Mucosa of stomach (tissue), 1 donor: ENCODE measurements around the gene STX12.

Experiments
- H3K27me3 ChIP-seq: one replicate; pipeline ENCODE4 v1.7.0; 2013; ENCODE audit warnings: mild to moderate bottlenecking, low read length; ENCODE audit not compliant: control insufficient read depth, insufficient read depth
- H3K36me3 ChIP-seq: one replicate; pipeline ENCODE4 v1.7.0; 2013; ENCODE audit warnings: low read length; ENCODE audit not compliant: control insufficient read depth, insufficient read depth
- H3K4me1 ChIP-seq: one replicate; pipeline ENCODE4 v1.7.0; 2013; ENCODE audit warnings: mild to moderate bottlenecking, low read length; ENCODE audit not compliant: control insufficient read depth, insufficient read depth
- H3K4me3 ChIP-seq: one replicate; pipeline ENCODE4 v1.7.0; 2013; ENCODE audit warnings: low read length
- H3K9ac ChIP-seq: one replicate; pipeline ENCODE4 v1.7.0; 2013; ENCODE audit warnings: mild to moderate bottlenecking, low read length, moderate library complexity
- H3K9me3 ChIP-seq: one replicate; pipeline ENCODE4 v1.7.0; 2013; ENCODE audit warnings: mild to moderate bottlenecking, low read length, moderate library complexity; ENCODE audit not compliant: control insufficient read depth
- donor health status: Pancreatic carcinoma.

Gene STX12

DNA sequence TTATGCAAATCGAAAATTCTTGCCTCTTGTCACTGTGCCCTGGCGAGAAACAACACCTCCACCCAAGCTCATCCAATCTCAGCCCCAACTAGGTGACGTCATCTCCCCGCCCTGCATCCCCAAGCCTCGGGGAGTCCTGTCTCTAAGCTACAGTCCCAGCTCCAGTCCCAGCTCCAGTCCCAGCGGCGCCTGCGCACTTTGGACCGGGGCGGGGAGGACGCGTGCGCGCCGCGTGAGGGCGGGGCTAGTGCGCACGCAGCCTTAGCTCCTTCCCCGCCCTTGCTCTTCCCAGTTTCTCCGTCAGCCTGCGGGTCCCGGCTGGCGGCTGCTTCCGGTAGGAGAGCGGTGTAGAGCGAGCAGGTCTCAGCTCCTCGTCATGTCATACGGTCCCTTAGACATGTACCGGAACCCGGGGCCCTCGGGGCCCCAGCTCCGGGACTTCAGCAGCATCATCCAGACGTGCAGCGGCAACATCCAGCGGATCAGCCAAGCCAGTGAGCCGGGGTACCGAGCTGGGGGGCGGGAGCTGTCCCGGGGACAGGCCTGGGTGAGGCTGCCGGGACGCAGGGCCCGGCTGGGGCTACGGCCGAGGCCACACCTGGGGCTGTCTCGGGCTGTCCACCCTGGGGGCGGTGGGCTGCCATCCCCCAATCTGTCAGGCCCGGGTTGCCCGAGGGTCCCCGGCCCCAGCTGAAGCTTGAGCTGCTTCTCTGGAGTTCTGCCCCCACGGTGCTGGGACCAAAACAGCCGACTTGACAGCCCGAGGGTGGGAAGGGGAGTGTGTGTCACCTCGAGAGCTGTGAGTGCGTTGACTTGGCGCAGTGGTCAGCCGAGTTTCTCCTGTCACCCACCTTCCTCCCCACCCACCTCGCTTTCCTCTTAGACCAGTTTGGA is at the start of gene STX12:
TSS of gene STX12 (plus strand) at position 288 of the 894 bp plus-strand sequence. CDS start at position 377, 89 bp downstream.
- peak within 1 kb of the TSS; percentile 98 for H3K9ac ChIP-seq
- no peaks in the 10 kb centered on the region for H3K27me3 ChIP-seq
- peak within 1 kb of the TSS; percentile 94 for H3K4me3 ChIP-seq
- peaks cover 23% of the 10 kb centered on the region for H3K4me1 ChIP-seq
- no peaks in the 10 kb centered on the region for H3K36me3 ChIP-seq
- no peaks in the 10 kb centered on the region for H3K9me3 ChIP-seq

DNA sequence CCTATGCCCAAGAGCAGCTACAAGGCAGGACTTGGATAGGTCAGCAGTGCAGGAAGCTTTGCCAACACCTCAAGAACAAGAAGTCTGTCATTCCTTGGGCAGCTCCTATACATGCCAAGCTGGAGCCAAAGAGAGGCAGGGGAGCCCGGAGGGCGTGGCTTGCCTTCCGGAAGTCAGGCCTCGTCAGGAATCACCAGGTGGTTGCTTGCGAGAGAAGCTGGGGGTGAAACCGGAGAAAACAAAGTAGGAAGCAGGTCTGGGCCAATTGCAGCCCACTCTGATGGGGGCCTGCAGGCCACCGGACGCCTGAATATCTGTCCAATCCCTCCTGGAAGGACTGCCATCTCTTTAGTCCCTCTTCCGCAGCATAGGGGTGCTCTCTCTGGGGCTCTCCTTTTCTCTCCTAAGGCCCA is 48.1 kb upstream of the STX12 start:
- Histone ChIP-seq H3K36me3 (no peaks in the 10 kb centered on the region), H3K4me3 (peak overlapping the region; percentile 31), H3K9ac (peak overlapping the region; percentile 61), H3K27me3 (no peaks in the 10 kb centered on the region), H3K4me1 (peaks cover 8% of the 10 kb centered on the region), H3K9me3 (no peaks in the 10 kb centered on the region)

DNA sequence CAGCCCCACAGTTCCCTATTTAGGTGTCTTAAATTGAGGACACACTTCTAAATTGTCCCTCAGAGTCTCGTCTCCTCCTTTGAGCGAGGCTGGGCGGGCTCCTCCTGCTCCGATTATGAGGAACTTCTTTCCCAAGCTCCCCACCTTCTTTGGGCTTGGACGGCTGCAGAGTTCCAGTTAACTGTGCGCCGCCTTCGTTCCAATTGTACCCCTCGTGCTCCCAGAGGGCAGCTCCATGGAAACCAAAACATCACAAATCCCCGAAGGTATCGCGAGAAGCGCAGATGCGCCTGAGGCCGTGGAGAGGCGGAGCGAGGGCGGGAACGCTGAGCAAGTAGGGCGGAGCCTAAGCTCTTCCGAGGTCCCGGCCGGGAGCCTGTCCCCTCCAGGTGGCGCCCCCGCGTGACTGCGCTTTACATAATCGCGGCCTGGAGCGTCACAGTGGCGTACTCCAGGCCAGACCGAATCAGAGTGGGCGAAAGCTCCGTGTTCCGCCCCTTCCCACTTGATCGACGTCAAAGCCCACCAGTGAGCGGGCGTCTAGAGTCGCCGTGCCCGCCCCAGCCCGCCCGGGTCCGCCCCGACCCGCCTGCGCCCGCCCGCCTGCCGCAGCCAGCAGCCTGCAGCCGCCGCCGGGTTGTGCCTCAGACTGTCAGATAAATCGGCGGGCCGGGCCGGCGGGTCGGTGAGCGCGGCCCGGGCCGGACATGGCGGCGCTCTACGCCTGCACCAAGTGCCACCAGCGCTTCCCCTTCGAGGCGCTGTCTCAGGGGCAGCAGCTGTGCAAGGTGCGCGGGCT is 47.4 kb upstream of the STX12 start, which contains the start of gene FAM76A:
TSS of gene FAM76A (plus strand) at position 588 of the 799 bp plus-strand sequence. CDS start at position 708, 120 bp downstream.
- no peaks in the 10 kb centered on the region for H3K27me3 ChIP-seq
- H3K36me3 ChIP-seq = no peaks in the 10 kb centered on the region
- H3K9me3 ChIP-seq = no peaks in the 10 kb centered on the region
- peak within 1 kb of the TSS; percentile 50 for H3K4me3 ChIP-seq
- peak within 1 kb of the TSS; percentile 88 for H3K9ac ChIP-seq
- H3K4me1 ChIP-seq = peaks cover 8% of the 10 kb centered on the region

DNA sequence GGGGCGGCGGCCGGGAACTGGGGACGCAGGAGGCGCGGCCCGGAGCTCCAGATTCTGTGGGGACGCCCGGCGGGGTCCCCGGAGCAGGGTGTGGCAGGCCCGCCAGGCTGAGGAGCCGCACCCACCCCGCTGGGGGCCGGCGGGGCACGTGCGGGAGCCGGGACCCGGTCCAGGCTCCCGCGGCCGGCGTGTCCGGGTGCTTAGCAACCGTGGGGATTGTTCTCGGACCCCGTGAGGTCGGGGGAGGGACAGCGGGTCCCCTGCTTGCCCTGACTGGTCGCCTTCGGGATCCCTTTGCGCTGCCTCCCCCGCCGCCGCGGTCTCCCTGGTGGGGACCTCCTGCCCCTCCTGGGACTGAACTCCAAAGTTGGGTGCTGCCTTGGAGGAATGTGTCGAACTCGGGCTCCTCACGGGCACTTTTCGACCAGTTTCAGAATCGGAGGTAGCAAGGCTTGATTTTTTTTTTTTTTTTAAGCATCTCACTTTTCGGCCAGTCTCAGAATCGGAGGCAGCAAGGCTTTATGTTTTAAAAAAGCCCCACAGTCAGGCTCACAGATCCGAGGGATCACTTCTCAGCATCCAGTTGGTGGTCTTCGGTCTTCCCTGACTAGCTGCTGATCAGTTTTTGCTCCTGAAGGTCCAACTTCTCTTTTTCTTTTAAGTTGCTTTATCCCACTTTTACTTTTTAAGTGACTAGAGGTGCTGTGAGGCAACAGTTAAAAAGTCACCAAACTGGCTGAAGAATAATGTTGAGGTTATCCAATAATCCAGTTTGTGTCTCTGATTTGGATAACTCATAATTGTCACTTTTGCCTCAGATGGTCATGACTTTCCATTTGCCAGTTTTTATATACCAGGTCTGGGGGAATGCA is 46.6 kb upstream of the STX12 start:
- no peaks in the 10 kb centered on the region for H3K9me3 ChIP-seq
- peaks cover 8% of the 10 kb centered on the region for H3K4me1 ChIP-seq
- H3K4me3 ChIP-seq = peak overlapping the region; percentile 50
- H3K9ac ChIP-seq = peak overlapping the region; percentile 88
- no peaks in the 10 kb centered on the region for H3K27me3 ChIP-seq
- H3K36me3 ChIP-seq = no peaks in the 10 kb centered on the region

DNA sequence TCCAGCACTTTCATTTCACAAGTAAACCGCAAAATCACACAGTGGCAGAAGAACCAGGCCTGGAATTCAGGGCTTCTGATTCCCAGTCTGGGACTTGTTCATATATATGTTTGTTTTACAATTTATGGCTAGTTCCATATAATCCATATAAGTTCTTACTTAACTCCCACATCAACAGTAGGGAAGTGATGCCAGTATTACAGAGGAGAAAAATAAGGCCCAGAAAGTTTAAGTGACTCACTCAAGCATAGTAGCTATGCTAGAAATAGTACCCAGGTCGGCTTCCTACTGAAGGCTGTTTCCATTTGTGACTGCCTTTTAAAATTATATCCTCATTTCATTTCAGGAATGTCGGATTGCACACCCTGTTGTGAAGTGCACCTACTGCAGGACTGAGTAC is 45.9 kb upstream of the STX12 start:
- Histone ChIP-seq H3K9me3 (no peaks in the 10 kb centered on the region), H3K4me3 (no peak overlapping the region)

DNA sequence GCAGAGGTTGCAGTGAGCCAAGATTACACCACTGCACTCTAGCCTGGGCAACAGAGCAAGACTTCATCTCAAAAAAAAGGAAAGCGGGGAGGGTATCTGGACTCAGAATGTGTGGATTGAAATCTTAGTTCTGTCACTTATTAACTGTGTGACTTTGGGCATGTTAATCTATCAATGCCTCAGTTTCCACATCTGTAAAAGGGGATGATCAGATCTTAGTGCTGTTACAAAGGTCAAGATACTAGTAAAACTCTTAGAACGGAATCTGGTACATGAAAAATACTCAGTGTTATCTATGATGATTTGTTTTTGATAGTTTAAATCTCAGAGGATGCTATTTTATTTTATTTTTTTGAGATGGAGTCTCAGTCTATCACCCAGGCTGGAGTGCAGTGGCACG is 36.8 kb upstream of the STX12 start:
- no peaks in the 10 kb centered on the region for H3K36me3 ChIP-seq
- H3K9me3 ChIP-seq = no peaks in the 10 kb centered on the region
- no peaks in the 10 kb centered on the region for H3K4me1 ChIP-seq
- H3K4me3 ChIP-seq = no peak overlapping the region
- H3K9ac ChIP-seq = no peak overlapping the region
- no peaks in the 10 kb centered on the region for H3K27me3 ChIP-seq

More for the DNA sequence above, 45.9 kb upstream of the STX12 start:
- Histone ChIP-seq H3K36me3 (no peaks in the 10 kb centered on the region), H3K9ac (peak overlapping the region; percentile 88), H3K27me3 (no peaks in the 10 kb centered on the region), H3K4me1 (peaks cover 8% of the 10 kb centered on the region)

DNA sequence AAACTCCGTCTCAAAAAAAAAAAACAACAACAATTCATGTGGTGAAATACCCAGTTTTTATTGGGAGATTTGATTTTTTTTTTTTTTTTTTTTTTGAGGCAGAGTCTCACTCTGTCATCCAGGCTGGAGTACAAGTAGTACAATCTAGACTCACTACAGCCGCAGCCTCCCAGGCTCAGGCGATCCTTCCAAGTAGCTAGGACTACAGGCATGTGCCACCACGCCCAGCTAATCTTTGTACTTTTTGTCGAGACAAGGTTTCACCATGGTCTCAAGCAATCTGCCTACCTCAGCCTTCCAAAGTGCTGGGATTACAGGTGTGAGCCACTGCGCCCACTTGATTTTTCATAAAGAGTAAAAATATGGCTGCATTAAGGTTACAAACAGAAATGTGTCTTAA is 31.9 kb upstream of the STX12 start:
- no peak overlapping the region for H3K4me3 ChIP-seq
- no peaks in the 10 kb centered on the region for H3K36me3 ChIP-seq
- no peaks in the 10 kb centered on the region for H3K27me3 ChIP-seq
- no peak overlapping the region for H3K9ac ChIP-seq
- H3K4me1 ChIP-seq = no peaks in the 10 kb centered on the region
- no peaks in the 10 kb centered on the region for H3K9me3 ChIP-seq

DNA sequence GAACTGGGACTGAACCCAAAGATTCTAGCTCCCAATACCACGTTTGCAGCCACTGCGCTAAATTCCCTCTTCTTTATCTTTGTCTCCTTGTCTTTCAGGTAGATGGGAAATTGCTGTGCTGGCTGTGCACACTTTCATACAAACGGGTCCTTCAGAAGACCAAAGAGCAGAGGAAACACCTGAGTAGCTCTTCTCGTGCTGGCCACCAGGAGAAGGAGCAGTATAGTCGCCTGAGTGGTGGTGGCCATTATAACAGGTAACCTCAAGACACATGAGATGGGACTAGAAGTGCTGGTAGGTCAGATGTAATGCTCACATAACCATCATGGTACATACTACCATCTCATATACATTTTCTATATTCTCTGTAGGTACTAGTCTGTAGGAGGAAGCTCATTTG is 28.5 kb upstream of the STX12 start:
- Histone ChIP-seq H3K36me3 (no peaks in the 10 kb centered on the region), H3K9ac (no peak overlapping the region), H3K4me3 (no peak overlapping the region), H3K9me3 (no peaks in the 10 kb centered on the region), H3K4me1 (no peaks in the 10 kb centered on the region), H3K27me3 (no peaks in the 10 kb centered on the region)

DNA sequence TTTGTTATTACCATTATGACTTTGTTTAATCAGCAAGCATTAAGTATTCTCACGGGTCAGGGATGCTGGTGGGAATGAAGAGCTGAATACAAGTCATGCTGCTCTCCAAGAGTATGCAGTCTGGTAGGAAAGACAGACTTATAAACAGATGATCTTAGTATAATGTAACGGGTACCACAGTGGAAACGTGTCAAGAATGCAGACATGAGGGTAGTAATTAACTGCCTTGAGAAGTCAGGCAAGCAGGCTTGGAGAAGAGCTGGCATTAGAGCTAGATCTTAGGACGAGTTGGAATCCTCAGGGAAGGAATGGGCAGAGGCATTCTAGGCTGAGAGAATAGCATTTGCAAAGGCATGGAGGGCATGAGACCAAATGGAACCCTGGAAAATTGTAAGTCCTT is 27.6 kb upstream of the STX12 start:
- H3K36me3 ChIP-seq = no peaks in the 10 kb centered on the region
- no peaks in the 10 kb centered on the region for H3K9me3 ChIP-seq

DNA sequence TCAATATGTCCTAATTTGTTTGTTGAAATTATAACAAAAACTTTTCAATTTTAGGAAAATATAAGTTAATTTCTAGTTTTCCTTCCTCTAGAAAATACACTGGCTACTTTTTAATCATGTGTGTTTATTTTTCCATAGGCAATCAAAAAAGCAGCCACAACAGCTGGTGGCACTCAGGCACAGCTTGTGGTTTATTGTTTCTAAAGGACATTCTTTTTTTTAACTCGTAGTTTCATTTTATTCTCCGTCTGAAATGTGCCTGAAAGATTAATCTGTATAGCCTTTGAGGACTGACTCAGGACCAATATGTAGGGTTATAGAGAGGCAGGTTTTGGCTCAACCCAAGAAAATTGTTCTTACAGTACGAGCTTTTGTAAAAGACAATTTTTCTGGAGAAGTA is 20.7 kb upstream of the STX12 start:
- no peaks in the 10 kb centered on the region for H3K4me1 ChIP-seq
- no peak overlapping the region for H3K9ac ChIP-seq
- no peak overlapping the region for H3K4me3 ChIP-seq
- H3K27me3 ChIP-seq = no peaks in the 10 kb centered on the region
- no peaks in the 10 kb centered on the region for H3K36me3 ChIP-seq
- H3K9me3 ChIP-seq = no peaks in the 10 kb centered on the region

More for the DNA sequence above, 27.6 kb upstream of the STX12 start:
- no peaks in the 10 kb centered on the region for H3K4me1 ChIP-seq
- H3K27me3 ChIP-seq = no peaks in the 10 kb centered on the region
- H3K9ac ChIP-seq = no peak overlapping the region
- no peak overlapping the region for H3K4me3 ChIP-seq

DNA sequence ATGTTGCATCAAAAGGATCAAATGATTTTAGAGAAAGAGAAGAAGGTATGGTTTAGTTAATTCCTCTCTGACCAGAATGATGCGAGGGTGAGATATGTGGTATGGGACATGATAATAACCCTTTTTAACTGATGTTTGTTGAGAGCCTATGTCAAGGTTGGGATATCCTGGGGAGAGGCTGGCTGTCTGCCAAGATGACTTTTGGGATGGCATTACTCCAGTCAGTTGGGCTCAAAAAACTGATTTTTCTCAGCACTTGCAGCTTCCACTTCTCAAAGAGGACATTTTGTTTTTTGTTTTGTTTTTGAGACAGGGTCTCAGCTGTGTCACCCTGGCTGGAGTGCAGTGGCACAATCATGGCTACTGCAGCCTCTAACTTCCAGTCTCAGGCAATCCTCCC is 17.7 kb upstream of the STX12 start:
- Histone ChIP-seq H3K9ac (no peak overlapping the region), H3K9me3 (no peaks in the 10 kb centered on the region), H3K4me1 (no peaks in the 10 kb centered on the region), H3K27me3 (no peaks in the 10 kb centered on the region), H3K4me3 (no peak overlapping the region), H3K36me3 (no peaks in the 10 kb centered on the region)
